Endothelial cell of umbilical vein (primary cell): ENCODE results near the gene PRKCD.

Experiments used
- EZH2 ChIP-seq: IDR thresholded peaks from 2 replicates; pipeline ENCODE4 v1.6.1; 2012; ENCODE audit warnings: borderline replicate concordance, low read depth, mild to moderate bottlenecking, moderate library complexity, low read length, inconsistent platforms; ENCODE audit not compliant: severe bottlenecking
- TF ChIP-seq, protein P1 (sequence below), 2 donors: IDR thresholded peaks; 1 replicate in 1 of 2; 2 replicates in 1 of 2; pipeline ENCODE4 v1.5.1; 2011; ENCODE audit warnings: low read length in 2 of 2, mild to moderate bottlenecking in 2 of 2, moderate library complexity in 2 of 2, control low read depth in 1 of 2, inconsistent platforms in 1 of 2, low read depth in 1 of 2; ENCODE audit not compliant: insufficient read depth in 1 of 2; ENCODE audit errors: extremely low read depth in 1 of 2
- TF ChIP-seq, protein P2 (sequence below): IDR thresholded peaks from 2 replicates; pipeline ENCODE4 v1.6.1; 2011; ENCODE audit not compliant: insufficient read depth, insufficient read length

DNA sequence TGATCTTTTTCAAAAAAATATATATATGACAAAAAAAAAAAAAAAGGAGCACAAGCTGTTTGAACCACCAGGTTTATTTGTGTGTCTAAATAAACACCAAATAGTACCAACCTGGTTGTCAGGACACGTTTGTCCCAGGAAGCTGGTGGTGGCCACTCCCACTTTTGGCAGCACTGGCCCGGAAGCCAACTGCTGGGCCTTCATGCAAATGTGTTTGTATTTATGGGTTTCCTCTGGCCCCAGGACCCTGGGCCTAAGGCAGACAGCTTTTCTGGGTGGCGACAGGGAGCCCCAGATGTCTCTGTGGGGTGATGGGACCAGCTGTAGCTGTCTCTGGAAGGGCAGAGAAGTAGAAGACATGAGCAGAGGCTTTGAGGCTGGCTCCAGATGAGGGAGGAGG is 31.6 kb downstream of the PRKCD start:
- TF ChIP-seq, protein P1, sequence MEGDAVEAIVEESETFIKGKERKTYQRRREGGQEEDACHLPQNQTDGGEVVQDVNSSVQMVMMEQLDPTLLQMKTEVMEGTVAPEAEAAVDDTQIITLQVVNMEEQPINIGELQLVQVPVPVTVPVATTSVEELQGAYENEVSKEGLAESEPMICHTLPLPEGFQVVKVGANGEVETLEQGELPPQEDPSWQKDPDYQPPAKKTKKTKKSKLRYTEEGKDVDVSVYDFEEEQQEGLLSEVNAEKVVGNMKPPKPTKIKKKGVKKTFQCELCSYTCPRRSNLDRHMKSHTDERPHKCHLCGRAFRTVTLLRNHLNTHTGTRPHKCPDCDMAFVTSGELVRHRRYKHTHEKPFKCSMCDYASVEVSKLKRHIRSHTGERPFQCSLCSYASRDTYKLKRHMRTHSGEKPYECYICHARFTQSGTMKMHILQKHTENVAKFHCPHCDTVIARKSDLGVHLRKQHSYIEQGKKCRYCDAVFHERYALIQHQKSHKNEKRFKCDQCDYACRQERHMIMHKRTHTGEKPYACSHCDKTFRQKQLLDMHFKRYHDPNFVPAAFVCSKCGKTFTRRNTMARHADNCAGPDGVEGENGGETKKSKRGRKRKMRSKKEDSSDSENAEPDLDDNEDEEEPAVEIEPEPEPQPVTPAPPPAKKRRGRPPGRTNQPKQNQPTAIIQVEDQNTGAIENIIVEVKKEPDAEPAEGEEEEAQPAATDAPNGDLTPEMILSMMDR (IDR thresholded peaks at IDR 0.05; ENCODE audit: extremely low read depth in 1 of 2, insufficient read depth in 1 of 2, low read depth in 1 of 2, low read length in 2 of 2) = no peak
- TF ChIP-seq EZH2 = no peak
- TF ChIP-seq, protein P2, sequence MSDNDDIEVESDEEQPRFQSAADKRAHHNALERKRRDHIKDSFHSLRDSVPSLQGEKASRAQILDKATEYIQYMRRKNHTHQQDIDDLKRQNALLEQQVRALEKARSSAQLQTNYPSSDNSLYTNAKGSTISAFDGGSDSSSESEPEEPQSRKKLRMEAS = no peak
